HepG2 (cell line): Measurements from ENCODE around the gene PPIG. TPM values are rescaled to one million over a fixed set of nuclear protein-coding genes. Genes with fewer than 3 reads are reported as not detected.

Experiments
- CC2D1A ChIP-seq: sonication (generic); formaldehyde crosslinking; IDR thresholded peaks from 2 replicates; pipeline ENCODE4 v1.8.1; 2023; ENCODE audit warnings: mild to moderate bottlenecking, missing genetic modification reagents
- E2F2 ChIP-seq: sonication (generic); formaldehyde crosslinking; IDR thresholded peaks from 2 replicates; pipeline ENCODE4 v1.4.0; 2020; ENCODE audit warnings: missing genetic modification reagents, borderline replicate concordance
- ELF4 ChIP-seq: sonication (generic); formaldehyde crosslinking; IDR thresholded peaks from 2 replicates; pipeline ENCODE4 v1.5.0; 2020; ENCODE audit warnings: missing genetic modification reagents, mild to moderate bottlenecking, moderate library complexity, borderline replicate concordance
- ETV6 ChIP-seq: sonication (generic); formaldehyde crosslinking; conservative IDR thresholded peaks from 2 replicates; pipeline ENCODE4 v1.4.0; 2020; ENCODE audit warnings: missing genetic modification reagents
- FLYWCH1 ChIP-seq: sonication (generic); formaldehyde crosslinking; IDR thresholded peaks from 2 replicates; pipeline ENCODE4 v1.8.1; 2023; ENCODE audit warnings: mild to moderate bottlenecking, missing genetic modification reagents
- HOXA9 ChIP-seq: sonication (generic); formaldehyde crosslinking; IDR thresholded peaks from 2 replicates; pipeline ENCODE4 v1.8.1; 2022; ENCODE audit warnings: missing genetic modification reagents, mild to moderate bottlenecking, moderate library complexity, borderline replicate concordance
- MXD1 ChIP-seq: sonication (generic); formaldehyde crosslinking; IDR thresholded peaks from 2 replicates; pipeline ENCODE4 v1.4.0; 2020; ENCODE audit warnings: mild to moderate bottlenecking, missing genetic modification reagents
- POGK ChIP-seq: sonication (generic); formaldehyde crosslinking; conservative IDR thresholded peaks from 2 replicates; pipeline ENCODE4 v1.8.0; 2022; ENCODE audit warnings: mild to moderate bottlenecking, moderate library complexity, missing genetic modification reagents
- SAFB2 ChIP-seq: sonication (generic); formaldehyde crosslinking; IDR thresholded peaks from 2 replicates; pipeline ENCODE4 v1.5.1; 2020; ENCODE audit warnings: missing genetic modification reagents, low read depth, mild to moderate bottlenecking, borderline replicate concordance
- SMAD3 ChIP-seq: sonication (generic); formaldehyde crosslinking; IDR thresholded peaks from 2 replicates; pipeline ENCODE4 v1.4.0; 2020; ENCODE audit warnings: missing genetic modification reagents
- SP2 ChIP-seq: sonication (generic); formaldehyde crosslinking; IDR thresholded peaks from 2 replicates; pipeline ENCODE4 v1.5.1; 2020; ENCODE audit warnings: mild to moderate bottlenecking, missing genetic modification reagents
- SRF ChIP-seq: IDR thresholded peaks from 2 replicates; pipeline ENCODE4 v1.6.1; 2011; ENCODE audit warnings: mild to moderate bottlenecking, low read depth, low read length, moderate library complexity
- TAF1 ChIP-seq: sonication (generic); formaldehyde crosslinking; IDR thresholded peaks from 2 replicates; pipeline ENCODE4 v1.4.0; 2020; ENCODE audit warnings: missing genetic modification reagents
- ZIK1 ChIP-seq: sonication (generic); formaldehyde crosslinking; IDR thresholded peaks from 2 replicates; pipeline ENCODE4 v1.5.0; 2020; ENCODE audit warnings: mild to moderate bottlenecking, low read depth, missing genetic modification reagents, borderline replicate concordance
- ZNF124 ChIP-seq: sonication (generic); formaldehyde crosslinking; IDR thresholded peaks from 2 replicates; pipeline ENCODE4 v1.4.0; 2020; ENCODE audit warnings: missing genetic modification reagents
- ZNF317 ChIP-seq: sonication (generic); formaldehyde crosslinking; IDR thresholded peaks from 2 replicates; pipeline ENCODE4 v1.5.0; 2020; ENCODE audit warnings: mild to moderate bottlenecking, missing genetic modification reagents
- ZNF33A ChIP-seq: sonication (generic); formaldehyde crosslinking; IDR thresholded peaks from 2 replicates; pipeline ENCODE4 v1.5.1; 2020; ENCODE audit warnings: missing genetic modification reagents, mild to moderate bottlenecking, moderate library complexity, borderline replicate concordance
- ZNF577 ChIP-seq: sonication (generic); formaldehyde crosslinking; IDR thresholded peaks from 2 replicates; pipeline ENCODE4 v1.4.0; 2020; ENCODE audit warnings: mild to moderate bottlenecking, low read depth, missing genetic modification reagents, borderline replicate concordance
- ZNF687 ChIP-seq: sonication (generic); formaldehyde crosslinking; IDR thresholded peaks from 2 replicates; pipeline ENCODE4 v1.5.1; 2020; ENCODE audit warnings: mild to moderate bottlenecking, missing genetic modification reagents, moderate library complexity
- ZNF713 ChIP-seq: sonication (generic); formaldehyde crosslinking; IDR thresholded peaks from 2 replicates; pipeline ENCODE4 v1.4.0; 2020; ENCODE audit warnings: mild to moderate bottlenecking, missing genetic modification reagents
- ZNF816 ChIP-seq: sonication (generic); formaldehyde crosslinking; IDR thresholded peaks from 2 replicates; pipeline ENCODE4 v1.8.0; 2022; ENCODE audit warnings: missing genetic modification reagents, mild to moderate bottlenecking, borderline replicate concordance
- polyA plus RNA-seq, 8 experiments: library from polyadenylated mRNA; depleted of rRNA in 3 of 8; stranded (reverse) in 7 of 8; unstranded in 1 of 8; fragments of >200 nt; fragmentation: Illumina TruSeq in 4 of 8; extraction: Trizol in 4 of 8; gene quantifications; 2 replicates each; pipeline versions ENCODE4 v1.2.1 to v1.2.3, GENCODE V29; 2011 to 2016; ENCODE audit warnings: low read depth in 4 of 8, missing spikeins in 1 of 8, mixed read lengths in 1 of 8; ENCODE audit not compliant: insufficient read depth in 1 of 8
- total RNA-seq, 5 experiments: library from RNA; depleted of rRNA; stranded (reverse); fragments of >200 nt; fragmentation: Illumina TruSeq; extraction: Trizol; gene quantifications; 2 replicates each; pipeline ENCODE4 v1.2.3, GENCODE V29; 2016; ENCODE audit warnings: low read depth in 1 of 5

The PPIG gene
- total and polyA plus RNA-seq, 2 of the 13 experiments (the other 11 are each of a cell fraction or from before 2014, with no cell fraction given), result 31.3 to 81.0 TPM

GRCh38 chr2:169584005-169584877 is at the start of gene PPIG (continued):
- TF ChIP-seq HOXA9 (CRISPR knock-in tag), result no peak
- TF ChIP-seq SP2 (CRISPR knock-in tag), result peak; percentile 67
- peak; percentile 75 for TF ChIP-seq ZNF317 (CRISPR knock-in tag)
- TF ChIP-seq MXD1 (CRISPR knock-in tag), result peak; percentile 94
- TF ChIP-seq FLYWCH1 (CRISPR knock-in tag), result 0 out of 2 replicates have a peak, but pooled peaks have one; percentile 7
- peak; percentile 71; the same call in 1 of the 2 replicates for TF ChIP-seq TAF1 (CRISPR knock-in tag)
- TF ChIP-seq ZNF124 (CRISPR knock-in tag), result peak; percentile 20; the same call in 1 of the 2 replicates
- no peak for TF ChIP-seq ZNF713
- TF ChIP-seq ZNF687 (CRISPR knock-in tag), result peak; percentile 94
- 0 out of 2 replicates have a peak, but pooled peaks have one; percentile 27 for TF ChIP-seq ZIK1 (CRISPR knock-in tag)
- peak; percentile 66; the same call in 1 of the 2 replicates for TF ChIP-seq E2F2
- TF ChIP-seq ZNF577 (CRISPR knock-in tag), result peak; percentile 72; the same call in 1 of the 2 replicates
- TF ChIP-seq SRF, result peak; percentile 83
- TF ChIP-seq POGK (CRISPR knock-in tag), result peak; percentile 100
- 0 out of 2 replicates have a peak, but pooled peaks have one; percentile 21 for TF ChIP-seq SAFB2
- TF ChIP-seq ZNF816, result 0 out of 2 replicates have a peak, but pooled peaks have one; percentile 32
- peak; percentile 92 for TF ChIP-seq SMAD3
- no peak for TF ChIP-seq ZNF33A
- no peak; the same call in 1 of the 2 replicates for TF ChIP-seq CC2D1A (CRISPR knock-in tag)
- peak; percentile 78; the same call in 1 of the 2 replicates for TF ChIP-seq ELF4
- peak; percentile 58; the same call in 1 of the 2 replicates for TF ChIP-seq ETV6 (CRISPR knock-in tag)
